NB4 (cell line): Measurements from ENCODE around the gene GABRB3.

Experiments used
- CTCF ChIP-seq: IDR thresholded peaks from one replicate; pipeline ENCODE4 v1.5.1; 2012; ENCODE audit warnings: low read depth, low read length
- MAX ChIP-seq: IDR thresholded peaks from 2 replicates; pipeline ENCODE4 v1.6.1; 2011; ENCODE audit warnings: low read depth, low read length
- MYC ChIP-seq: IDR thresholded peaks from 2 replicates; pipeline ENCODE4 v1.6.1; 2011; ENCODE audit warnings: low read depth, low read length
- POLR2A ChIP-seq: IDR thresholded peaks from 2 replicates; pipeline ENCODE4 v1.6.1; 2011; ENCODE audit warnings: mild to moderate bottlenecking; ENCODE audit not compliant: insufficient read length; ENCODE audit errors: extremely low read depth

DNA sequence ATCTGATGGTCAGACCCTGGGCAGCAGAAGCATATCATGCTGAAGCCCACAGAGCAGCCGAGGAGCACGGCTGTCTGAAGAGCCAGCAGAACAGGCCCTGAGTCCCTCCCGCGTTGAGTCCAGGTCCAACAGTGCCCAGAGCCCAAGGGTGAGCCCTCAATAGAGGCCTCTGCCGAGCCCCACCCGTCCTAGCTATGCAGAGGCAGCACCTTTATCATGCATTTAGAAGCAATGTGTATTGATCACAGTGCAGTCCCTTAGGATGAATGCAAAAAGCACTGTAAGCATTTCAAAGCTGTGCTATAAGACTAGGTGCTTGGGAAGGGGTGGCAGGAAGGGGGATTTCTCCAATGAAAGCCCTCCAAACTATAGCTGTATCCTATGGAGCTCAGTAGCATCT is 208.5 kb downstream of the GABRB3 start:
- no peak for TF ChIP-seq MAX
- TF ChIP-seq POLR2A: no peak
- no peak for TF ChIP-seq CTCF
- no peak for TF ChIP-seq MYC
